Measurements from ENCODE around the gene WFS1.

WFS1 gene

GRCh38 chr4:6271701-6272465, 2.2 kb downstream of the WFS1 start:
- Histone ChIP-seq H4K91ac (ENCODE audit: low read length) (peak overlapping the region; percentile 25), H3K4ac (ENCODE audit: low read depth in 1 of 2, low read length in 2 of 2) (peak overlapping the region in 1 of 2 experiments; percentile 57), H3K27me3 (ENCODE audit: control insufficient read depth in 1 of 2, insufficient read depth in 1 of 2, low read length in 2 of 2) (peaks cover 0 to 10% of the 10 kb centered on the region in 2 experiments), H3K14ac (ENCODE audit: low read length in 2 of 2) (no peak overlapping the region), H3K9ac (ENCODE audit: low read length) (peak overlapping the region; percentile 87), H2BK15ac (ENCODE audit: low read depth, poor library complexity, severe bottlenecking) (no peak overlapping the region), H3K27ac (ENCODE audit: low read length, poor library complexity, severe bottlenecking) (peak overlapping the region; percentile 86), H2BK12ac (ENCODE audit: low read length in 2 of 2) (no peak overlapping the region), H3K36me3 (ENCODE audit: control insufficient read depth in 1 of 2, insufficient read depth in 2 of 2, low read depth in 1 of 2, low read length in 2 of 2) (peaks cover 0 to 10% of the 10 kb centered on the region in 2 experiments), H3K79me1 (replicated peaks; ENCODE audit: low read length, poor library complexity, severe bottlenecking) (peaks cover 3% of the 10 kb centered on the region), H3K9me3 (ENCODE audit: control insufficient read depth, low read length) (no peaks in the 10 kb centered on the region), H2AK5ac (ENCODE audit: low read length, severe bottlenecking) (peak overlapping the region; percentile 76), H3K4me2 (ENCODE audit: low read length, poor library complexity, severe bottlenecking) (peak overlapping the region; percentile 83), H2BK120ac (ENCODE audit: low read depth, low read length) (no peak overlapping the region), H4K8ac (ENCODE audit: low read length) (peak overlapping the region; percentile 19), H3K4me3 (ENCODE audit: insufficient read depth in 1 of 2, low read depth in 1 of 2, low read length in 2 of 2) (peak overlapping the region in 1 of 2 experiments; percentile 84), H3K18ac (ENCODE audit: low read depth in 1 of 2, low read length in 2 of 2) (no peak overlapping the region), H2BK5ac (ENCODE audit: low read depth, low read length, poor library complexity, severe bottlenecking) (no peak overlapping the region), H3K4me1 (ENCODE audit: control insufficient read depth, insufficient read depth, low read depth, low read length) (peaks cover 50% of the 10 kb centered on the region), H2AFZ (ENCODE audit: low read depth, low read length) (no peak overlapping the region), H3K23ac (ENCODE audit: low read length in 2 of 2) (no peak overlapping the region)
- WGBS: 92% methylated on average over 15 of the region's 15 CpGs
- no peak for DNase-seq

- H3K4ac ChIP-seq (ENCODE audit: low read depth in 1 of 2, low read length in 2 of 2): no peak overlapping the region
- no peak overlapping the region for H4K8ac ChIP-seq (ENCODE audit: low read length)
- DNase-seq: peak; percentile 85
- H3K27me3 ChIP-seq (ENCODE audit: control insufficient read depth in 1 of 2, insufficient read depth in 1 of 2, low read length in 2 of 2): peaks cover 0 to under 1% of the 10 kb centered on the region in 2 experiments
- peak overlapping the region in 1 of 2 experiments; percentile 39 for H3K14ac ChIP-seq (ENCODE audit: low read length in 2 of 2)
- H3K9me3 ChIP-seq (ENCODE audit: control insufficient read depth, low read length): no peaks in the 10 kb centered on the region
- H2BK15ac ChIP-seq (ENCODE audit: low read depth, poor library complexity, severe bottlenecking): no peak overlapping the region
- peak overlapping the region in 1 of 2 experiments; percentile 44 for H3K18ac ChIP-seq (ENCODE audit: low read depth in 1 of 2, low read length in 2 of 2)
- peak overlapping the region; percentile 92 for H2AK5ac ChIP-seq (ENCODE audit: low read length, severe bottlenecking)
- peaks cover 11% of the 10 kb centered on the region for H3K79me1 ChIP-seq (replicated peaks; ENCODE audit: low read length, poor library complexity, severe bottlenecking)
- H3K27ac ChIP-seq (ENCODE audit: low read length, poor library complexity, severe bottlenecking): peak overlapping the region; percentile 86
- no peak overlapping the region for H2BK120ac ChIP-seq (ENCODE audit: low read depth, low read length)
- no peak overlapping the region for H4K91ac ChIP-seq (ENCODE audit: low read length)
- peaks cover 4 to 22% of the 10 kb centered on the region in 2 experiments for H3K36me3 ChIP-seq (ENCODE audit: control insufficient read depth in 1 of 2, insufficient read depth in 2 of 2, low read depth in 1 of 2, low read length in 2 of 2)
- 35% methylated on average over 15 of the region's 15 CpGs for WGBS
- H3K4me3 ChIP-seq (ENCODE audit: insufficient read depth in 1 of 2, low read depth in 1 of 2, low read length in 2 of 2): no peak overlapping the region
- H3K9ac ChIP-seq (ENCODE audit: low read length): peak overlapping the region; percentile 22
- H3K23ac ChIP-seq (ENCODE audit: low read length in 2 of 2): no peak overlapping the region
- H2BK12ac ChIP-seq (ENCODE audit: low read length in 2 of 2): peak overlapping the region in 1 of 2 experiments; percentile 76
- H3K4me2 ChIP-seq (ENCODE audit: low read length, poor library complexity, severe bottlenecking): peak overlapping the region; percentile 41
- H2AFZ ChIP-seq (ENCODE audit: low read depth, low read length): no peak overlapping the region
- H2BK5ac ChIP-seq (ENCODE audit: low read depth, low read length, poor library complexity, severe bottlenecking): no peak overlapping the region
- H3K4me1 ChIP-seq (ENCODE audit: control insufficient read depth, insufficient read depth, low read depth, low read length): peaks cover 53% of the 10 kb centered on the region
These were observed 3.4 kb downstream of the WFS1 start for GRCh38 chr4:6272863-6273660.

- Histone ChIP-seq H2BK12ac (ENCODE audit: low read length in 2 of 2) (no peak overlapping the region), H3K27ac (ENCODE audit: low read length, poor library complexity, severe bottlenecking) (peak overlapping the region; percentile 86), H2AK5ac (ENCODE audit: low read length, severe bottlenecking) (no peak overlapping the region), H3K27me3 (ENCODE audit: control insufficient read depth in 1 of 2, insufficient read depth in 1 of 2, low read length in 2 of 2) (no peaks in the 10 kb centered on the region), H3K9ac (ENCODE audit: low read length) (no peak overlapping the region), H3K4me3 (ENCODE audit: insufficient read depth in 1 of 2, low read depth in 1 of 2, low read length in 2 of 2) (no peak overlapping the region), H2BK15ac (ENCODE audit: low read depth, poor library complexity, severe bottlenecking) (no peak overlapping the region), H2BK120ac (ENCODE audit: low read depth, low read length) (no peak overlapping the region), H4K91ac (ENCODE audit: low read length) (no peak overlapping the region), H3K4me2 (ENCODE audit: low read length, poor library complexity, severe bottlenecking) (no peak overlapping the region), H3K36me3 (ENCODE audit: control insufficient read depth in 1 of 2, insufficient read depth in 2 of 2, low read depth in 1 of 2, low read length in 2 of 2) (peaks cover 4 to 28% of the 10 kb centered on the region in 2 experiments), H3K14ac (ENCODE audit: low read length in 2 of 2) (no peak overlapping the region), H2BK5ac (ENCODE audit: low read depth, low read length, poor library complexity, severe bottlenecking) (no peak overlapping the region), H3K18ac (ENCODE audit: low read depth in 1 of 2, low read length in 2 of 2) (no peak overlapping the region), H3K4ac (ENCODE audit: low read depth in 1 of 2, low read length in 2 of 2) (no peak overlapping the region), H3K4me1 (ENCODE audit: control insufficient read depth, insufficient read depth, low read depth, low read length) (peaks cover 53% of the 10 kb centered on the region), H2AFZ (ENCODE audit: low read depth, low read length) (no peak overlapping the region), H3K79me1 (replicated peaks; ENCODE audit: low read length, poor library complexity, severe bottlenecking) (peaks cover 17% of the 10 kb centered on the region), H4K8ac (ENCODE audit: low read length) (no peak overlapping the region), H3K9me3 (ENCODE audit: control insufficient read depth, low read length) (no peaks in the 10 kb centered on the region), H3K23ac (ENCODE audit: low read length in 2 of 2) (no peak overlapping the region)
- 80% methylated on average over 1 of the region's 1 CpG for WGBS
- DNase-seq: no peak
These were observed 4.0 kb downstream of the WFS1 start for GRCh38 chr4:6273661-6273990.

GRCh38 chr4:6275351-6275750, 5.7 kb downstream of the WFS1 start:
- Histone ChIP-seq H3K14ac (ENCODE audit: low read length in 2 of 2) (no peak overlapping the region), H3K23ac (ENCODE audit: low read length in 2 of 2) (no peak overlapping the region), H3K9me3 (ENCODE audit: control insufficient read depth, low read length) (no peaks in the 10 kb centered on the region), H2BK120ac (ENCODE audit: low read depth, low read length) (no peak overlapping the region), H2AFZ (ENCODE audit: low read depth, low read length) (no peak overlapping the region), H3K79me1 (replicated peaks; ENCODE audit: low read length, poor library complexity, severe bottlenecking) (peaks cover 33% of the 10 kb centered on the region), H3K4me3 (ENCODE audit: insufficient read depth in 1 of 2, low read depth in 1 of 2, low read length in 2 of 2) (no peak overlapping the region), H4K8ac (ENCODE audit: low read length) (no peak overlapping the region), H2BK15ac (ENCODE audit: low read depth, poor library complexity, severe bottlenecking) (no peak overlapping the region), H2BK5ac (ENCODE audit: low read depth, low read length, poor library complexity, severe bottlenecking) (no peak overlapping the region), H3K4me1 (ENCODE audit: control insufficient read depth, insufficient read depth, low read depth, low read length) (peaks cover 50% of the 10 kb centered on the region), H2AK5ac (ENCODE audit: low read length, severe bottlenecking) (no peak overlapping the region), H2BK12ac (ENCODE audit: low read length in 2 of 2) (no peak overlapping the region), H3K27ac (ENCODE audit: low read length, poor library complexity, severe bottlenecking) (no peak overlapping the region), H3K18ac (ENCODE audit: low read depth in 1 of 2, low read length in 2 of 2) (no peak overlapping the region), H4K91ac (ENCODE audit: low read length) (no peak overlapping the region), H3K4me2 (ENCODE audit: low read length, poor library complexity, severe bottlenecking) (no peak overlapping the region), H3K36me3 (ENCODE audit: control insufficient read depth in 1 of 2, insufficient read depth in 2 of 2, low read depth in 1 of 2, low read length in 2 of 2) (peaks cover 12 to 45% of the 10 kb centered on the region in 2 experiments), H3K4ac (ENCODE audit: low read depth in 1 of 2, low read length in 2 of 2) (no peak overlapping the region), H3K9ac (ENCODE audit: low read length) (no peak overlapping the region), H3K27me3 (ENCODE audit: control insufficient read depth in 1 of 2, insufficient read depth in 1 of 2, low read length in 2 of 2) (no peaks in the 10 kb centered on the region)
- DNase-seq: no peak
- 86% methylated on average over 10 of the region's 10 CpGs for WGBS
